Measurements from ENCODE around the gene ZC3H11A. TPM values are rescaled to one million over a fixed set of nuclear protein-coding genes. Genes with fewer than 3 reads are reported as not detected.
A peak's percentile ranks its signal among the peaks of the same experiment; 100 is the strongest.

The ZC3H11A gene
- total RNA-seq, 1 experiment from 2014 or later: 66.7 TPM

DNA sequence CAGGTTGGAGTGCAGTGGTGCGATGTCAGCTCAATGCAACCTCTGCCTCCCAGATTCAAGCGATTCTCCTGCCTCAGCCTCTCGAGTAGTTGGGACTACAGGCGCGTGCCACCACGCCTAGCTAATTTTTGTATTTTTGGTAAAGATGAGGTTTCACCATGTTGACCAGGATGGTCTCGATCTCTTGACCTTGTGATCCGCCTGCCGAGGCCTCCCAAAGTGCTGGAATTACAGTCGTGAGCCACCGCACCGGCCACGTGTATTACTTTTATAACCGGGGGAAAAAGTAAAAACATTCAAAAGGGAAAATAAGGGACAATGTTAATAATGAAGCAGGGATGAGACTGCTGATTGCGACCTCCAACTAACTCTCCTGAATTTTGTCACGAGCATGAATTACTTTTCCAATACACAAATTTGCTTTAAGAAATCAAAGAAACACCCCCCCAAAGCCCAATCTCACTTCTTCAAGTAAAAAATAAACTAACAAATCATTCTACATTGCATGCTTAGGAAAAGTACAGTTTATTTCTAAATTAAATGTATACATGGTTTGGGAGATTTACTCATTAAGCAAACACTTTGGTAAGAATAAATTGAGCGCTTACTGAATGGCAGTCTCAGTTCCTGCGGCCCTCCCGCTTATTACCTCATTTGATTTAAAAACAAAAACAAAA lies 521 bp upstream of the ZC3H11A start:
- H3K4me3 ChIP-seq (ENCODE audit: low read depth, low read length): peak overlapping the region; percentile 52
- POLR2A ChIA-PET: no interaction called here

GRCh38 chr1:203796236-203796605 lies 798 bp downstream of the ZC3H11A start:
- Histone ChIP-seq H3K27me3 (replicated peaks; ENCODE audit: control insufficient read depth, insufficient read depth, low read length) (no peaks in the 10 kb centered on the region), H3K9me3 (no peaks in the 10 kb centered on the region), H3K4me1 (peaks cover 12% of the 10 kb centered on the region), H3K36me3 (ENCODE audit: control insufficient read depth, insufficient read depth, low read length) (peaks cover 4% of the 10 kb centered on the region), H3K4me3 (ENCODE audit: low read depth, low read length) (peak overlapping the region; percentile 52)
- H3K36me3 Mint-ChIP-seq (ENCODE audit: insufficient read depth, unreplicated experiment): peaks cover 53% of the 10 kb centered on the region
- peak in 1 of 2 experiments; percentile 46 for DNase-seq
- POLR2A ChIA-PET: interaction anchor here (0.6 kb wide), 1 partner anchor 41 kb away, joined by 9 read pairs; no protein-coding TSS in a partner anchor
- H3K4me1 Mint-ChIP-seq (ENCODE audit: low read depth, unreplicated experiment): no peaks in the 10 kb centered on the region
- H3K27me3 Mint-ChIP-seq (ENCODE audit: insufficient read depth, unreplicated experiment): no peaks in the 10 kb centered on the region
- no peaks in the 10 kb centered on the region for H3K9me3 Mint-ChIP-seq (ENCODE audit: unreplicated experiment)
- peak overlapping the region; percentile 90 for H3K4me3 Mint-ChIP-seq (ENCODE audit: unreplicated experiment)
- intact Hi-C loops (cut with micrococcal nuclease; ENCODE audit: unreplicated experiment): no loop called here
- BruUV-seq (replicated peaks): no TSS peak
- H3K27ac Mint-ChIP-seq (ENCODE audit: unreplicated experiment): peak overlapping the region; percentile 97
- CTCF ChIA-PET: no interaction called here
- TF ChIP-seq, protein P1, sequence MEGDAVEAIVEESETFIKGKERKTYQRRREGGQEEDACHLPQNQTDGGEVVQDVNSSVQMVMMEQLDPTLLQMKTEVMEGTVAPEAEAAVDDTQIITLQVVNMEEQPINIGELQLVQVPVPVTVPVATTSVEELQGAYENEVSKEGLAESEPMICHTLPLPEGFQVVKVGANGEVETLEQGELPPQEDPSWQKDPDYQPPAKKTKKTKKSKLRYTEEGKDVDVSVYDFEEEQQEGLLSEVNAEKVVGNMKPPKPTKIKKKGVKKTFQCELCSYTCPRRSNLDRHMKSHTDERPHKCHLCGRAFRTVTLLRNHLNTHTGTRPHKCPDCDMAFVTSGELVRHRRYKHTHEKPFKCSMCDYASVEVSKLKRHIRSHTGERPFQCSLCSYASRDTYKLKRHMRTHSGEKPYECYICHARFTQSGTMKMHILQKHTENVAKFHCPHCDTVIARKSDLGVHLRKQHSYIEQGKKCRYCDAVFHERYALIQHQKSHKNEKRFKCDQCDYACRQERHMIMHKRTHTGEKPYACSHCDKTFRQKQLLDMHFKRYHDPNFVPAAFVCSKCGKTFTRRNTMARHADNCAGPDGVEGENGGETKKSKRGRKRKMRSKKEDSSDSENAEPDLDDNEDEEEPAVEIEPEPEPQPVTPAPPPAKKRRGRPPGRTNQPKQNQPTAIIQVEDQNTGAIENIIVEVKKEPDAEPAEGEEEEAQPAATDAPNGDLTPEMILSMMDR (IDR thresholded peaks at IDR 0.05; ENCODE audit: insufficient read depth in 1 of 2, low read depth in 1 of 2, low read length in 1 of 2, severe bottlenecking in 1 of 2, unreplicated experiment in 1 of 2): no peak

More for the DNA sequence above, 521 bp upstream of the ZC3H11A start:
- Mint-ChIP-seq H3K27me3 (ENCODE audit: insufficient read depth, unreplicated experiment) (no peaks in the 10 kb centered on the region), H3K27ac (ENCODE audit: unreplicated experiment) (peak overlapping the region; percentile 97), H3K36me3 (ENCODE audit: insufficient read depth, unreplicated experiment) (peaks cover 47% of the 10 kb centered on the region), H3K4me1 (ENCODE audit: low read depth, unreplicated experiment) (no peaks in the 10 kb centered on the region), H3K9me3 (ENCODE audit: unreplicated experiment) (no peaks in the 10 kb centered on the region), H3K4me3 (ENCODE audit: unreplicated experiment) (peak overlapping the region; percentile 90)
- CTCF ChIA-PET: no interaction called here
- TF ChIP-seq, protein P1 (IDR thresholded peaks at IDR 0.05; ENCODE audit: insufficient read depth in 1 of 2, low read depth in 1 of 2, low read length in 1 of 2, severe bottlenecking in 1 of 2, unreplicated experiment in 1 of 2): no peak
- intact Hi-C loops (cut with micrococcal nuclease; ENCODE audit: unreplicated experiment): no loop called here
- Histone ChIP-seq H3K36me3 (ENCODE audit: control insufficient read depth, insufficient read depth, low read length) (peaks cover 4% of the 10 kb centered on the region), H3K9me3 (no peaks in the 10 kb centered on the region), H3K27me3 (replicated peaks; ENCODE audit: control insufficient read depth, insufficient read depth, low read length) (no peaks in the 10 kb centered on the region), H3K4me1 (peaks cover 17% of the 10 kb centered on the region)
- no peak for DNase-seq
- BruUV-seq (replicated peaks): TSS peak; percentile 92

DNA sequence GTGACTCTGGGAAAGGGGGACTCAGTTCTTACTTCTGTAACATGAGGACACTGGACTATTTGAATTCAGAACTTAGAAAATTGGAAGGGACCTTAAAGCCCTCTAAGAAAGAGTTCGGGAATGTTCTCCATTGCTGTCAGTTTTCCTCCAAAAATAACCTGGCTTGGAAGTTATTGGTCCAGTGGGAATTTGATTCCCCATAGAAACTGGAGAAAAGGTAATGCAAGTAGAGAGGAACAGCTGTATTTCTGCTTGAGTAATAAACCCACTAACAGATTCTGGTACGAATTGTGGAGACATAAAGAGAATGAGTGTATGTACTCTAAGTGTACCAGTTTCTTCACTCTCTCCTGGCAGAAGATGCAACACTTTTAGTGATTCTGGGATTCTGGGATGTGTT lies 1.8 kb downstream of the ZC3H11A start:
- TF ChIP-seq, protein P1 (IDR thresholded peaks at IDR 0.05; ENCODE audit: insufficient read depth in 1 of 2, low read depth in 1 of 2, low read length in 1 of 2, severe bottlenecking in 1 of 2, unreplicated experiment in 1 of 2): no peak
- CTCF ChIA-PET: no interaction called here
- POLR2A ChIA-PET: no interaction called here
- no peak for DNase-seq
- no peak overlapping the region for H3K27ac Mint-ChIP-seq (ENCODE audit: unreplicated experiment)
- Histone ChIP-seq H3K9me3 (no peaks in the 10 kb centered on the region), H3K4me1 (peaks cover 12% of the 10 kb centered on the region), H3K4me3 (ENCODE audit: low read depth, low read length) (no peak overlapping the region), H3K36me3 (ENCODE audit: control insufficient read depth, insufficient read depth, low read length) (peaks cover 4% of the 10 kb centered on the region), H3K27me3 (replicated peaks; ENCODE audit: control insufficient read depth, insufficient read depth, low read length) (no peaks in the 10 kb centered on the region)
- no peaks in the 10 kb centered on the region for H3K27me3 Mint-ChIP-seq (ENCODE audit: insufficient read depth, unreplicated experiment)
- H3K4me1 Mint-ChIP-seq (ENCODE audit: low read depth, unreplicated experiment): no peaks in the 10 kb centered on the region
- intact Hi-C loops (cut with micrococcal nuclease; ENCODE audit: unreplicated experiment): no loop called here
- no TSS peak for BruUV-seq (replicated peaks)
- no peaks in the 10 kb centered on the region for H3K9me3 Mint-ChIP-seq (ENCODE audit: unreplicated experiment)
- peak overlapping the region; percentile 90 for H3K4me3 Mint-ChIP-seq (ENCODE audit: unreplicated experiment)
- H3K36me3 Mint-ChIP-seq (ENCODE audit: insufficient read depth, unreplicated experiment): peaks cover 55% of the 10 kb centered on the region

All from Caco-2 (cell line).